ENCODE results near the gene RFC2.

RFC2 gene

DNA sequence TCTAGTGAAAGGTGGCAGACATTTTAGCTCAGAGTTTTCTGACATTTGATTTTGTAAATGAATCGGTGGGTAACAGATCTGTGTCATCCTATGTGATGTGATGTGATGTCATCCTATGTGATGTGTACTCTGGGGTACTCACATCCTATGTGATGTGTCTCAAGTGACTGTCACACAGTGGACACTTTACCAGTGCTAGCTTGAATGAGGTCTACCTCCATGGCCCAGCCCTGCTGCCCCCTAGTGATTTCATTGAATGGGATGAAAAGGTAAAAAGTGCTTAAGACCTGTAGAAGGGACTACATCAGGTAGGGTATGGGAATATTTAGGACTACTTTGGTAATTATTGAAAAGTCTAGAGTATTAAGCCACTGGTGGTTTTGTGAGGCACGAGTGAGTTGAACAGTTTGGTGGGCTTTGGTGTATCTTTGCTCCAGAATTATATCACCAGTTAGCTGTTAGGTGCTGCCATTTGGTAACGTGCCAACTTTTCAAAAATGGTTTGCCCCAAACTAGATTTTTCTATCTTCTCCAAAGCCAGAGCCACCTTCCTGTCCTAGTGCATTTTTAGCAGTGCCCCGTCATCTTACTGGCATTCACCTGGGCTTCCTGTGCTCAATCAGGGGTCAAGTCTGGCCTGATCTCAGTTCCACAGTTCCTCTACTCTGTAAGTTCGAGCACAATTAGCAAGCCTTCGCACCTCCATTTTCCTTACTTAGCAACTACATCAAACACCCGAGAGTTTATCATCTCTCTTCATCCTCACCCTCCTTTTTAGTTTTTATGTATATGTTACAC is 70.3 kb downstream of the RFC2 start:
- H3K4me3 ChIP-seq: no peak overlapping the region
- H3K27ac ChIP-seq: peak overlapping the region; percentile 14 to 46
- TF ChIP-seq, protein P1, sequence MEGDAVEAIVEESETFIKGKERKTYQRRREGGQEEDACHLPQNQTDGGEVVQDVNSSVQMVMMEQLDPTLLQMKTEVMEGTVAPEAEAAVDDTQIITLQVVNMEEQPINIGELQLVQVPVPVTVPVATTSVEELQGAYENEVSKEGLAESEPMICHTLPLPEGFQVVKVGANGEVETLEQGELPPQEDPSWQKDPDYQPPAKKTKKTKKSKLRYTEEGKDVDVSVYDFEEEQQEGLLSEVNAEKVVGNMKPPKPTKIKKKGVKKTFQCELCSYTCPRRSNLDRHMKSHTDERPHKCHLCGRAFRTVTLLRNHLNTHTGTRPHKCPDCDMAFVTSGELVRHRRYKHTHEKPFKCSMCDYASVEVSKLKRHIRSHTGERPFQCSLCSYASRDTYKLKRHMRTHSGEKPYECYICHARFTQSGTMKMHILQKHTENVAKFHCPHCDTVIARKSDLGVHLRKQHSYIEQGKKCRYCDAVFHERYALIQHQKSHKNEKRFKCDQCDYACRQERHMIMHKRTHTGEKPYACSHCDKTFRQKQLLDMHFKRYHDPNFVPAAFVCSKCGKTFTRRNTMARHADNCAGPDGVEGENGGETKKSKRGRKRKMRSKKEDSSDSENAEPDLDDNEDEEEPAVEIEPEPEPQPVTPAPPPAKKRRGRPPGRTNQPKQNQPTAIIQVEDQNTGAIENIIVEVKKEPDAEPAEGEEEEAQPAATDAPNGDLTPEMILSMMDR (IDR thresholded peaks at IDR 0.05): no peak
- no peak for DNase-seq (ENCODE audit: low spot score)

DNA sequence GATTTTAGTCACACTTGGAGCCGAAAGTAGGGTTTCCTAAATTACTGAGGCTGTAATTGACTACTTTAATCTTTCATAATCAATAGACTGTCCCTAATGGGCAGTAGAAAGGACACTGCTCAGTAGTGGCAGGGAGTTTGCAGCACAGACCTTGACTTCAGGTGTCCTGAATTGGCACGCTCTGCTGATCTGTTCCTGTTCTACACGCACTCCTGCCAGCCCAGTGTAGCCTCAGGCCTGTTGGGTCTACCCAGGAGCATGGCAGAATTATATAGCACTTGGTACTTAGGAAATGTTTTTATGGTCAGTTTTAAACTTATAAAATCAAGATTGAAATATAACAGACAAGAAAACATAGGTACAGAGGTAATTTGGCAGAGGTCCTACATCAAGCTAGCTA is 71.1 kb downstream of the RFC2 start:
- Histone ChIP-seq H3K4me3 (peak overlapping the region; percentile 10), H3K27ac (peak overlapping the region in 1 of 2 donors; percentile 46)

DNA sequence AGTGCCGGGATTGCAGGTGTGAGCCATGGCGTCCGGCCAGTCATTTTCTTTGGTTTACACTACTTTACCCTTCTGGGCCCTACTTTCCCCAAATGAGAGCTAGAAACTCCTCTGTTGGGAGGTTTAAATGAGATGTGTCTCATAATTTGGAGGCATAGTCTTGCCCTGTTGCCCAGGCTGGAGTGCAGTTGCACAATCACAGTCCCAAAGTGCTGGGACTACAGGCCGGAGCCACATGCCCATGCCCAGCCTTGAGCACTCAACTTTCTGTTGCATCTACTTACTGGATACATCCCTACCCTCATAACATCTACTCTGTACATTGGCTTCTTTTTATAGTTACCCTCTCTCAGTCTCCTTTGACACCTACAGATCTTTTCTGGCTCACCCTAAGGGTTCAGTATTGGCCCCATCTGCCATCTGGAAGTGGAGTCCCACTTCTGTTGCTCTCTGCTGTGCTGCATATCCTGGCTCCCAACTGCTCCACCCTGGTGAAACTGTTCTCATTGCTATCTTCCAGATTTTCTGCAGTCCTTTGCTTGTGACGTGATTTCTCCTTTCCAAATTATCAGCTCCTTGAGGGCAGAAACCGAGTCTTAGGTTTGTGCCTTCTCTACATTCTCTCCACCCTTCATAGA is 71.6 kb downstream of the RFC2 start:
- TF ChIP-seq, protein P1 (IDR thresholded peaks at IDR 0.05): no peak
- Histone ChIP-seq H3K27ac (no peak overlapping the region), H3K4me3 (peak overlapping the region; percentile 10)
- no peak for DNase-seq (ENCODE audit: low spot score)

More for the DNA sequence above, 71.1 kb downstream of the RFC2 start:
- TF ChIP-seq, protein P1 (IDR thresholded peaks at IDR 0.05): no peak
- DNase-seq (ENCODE audit: low spot score): no peak

DNA sequence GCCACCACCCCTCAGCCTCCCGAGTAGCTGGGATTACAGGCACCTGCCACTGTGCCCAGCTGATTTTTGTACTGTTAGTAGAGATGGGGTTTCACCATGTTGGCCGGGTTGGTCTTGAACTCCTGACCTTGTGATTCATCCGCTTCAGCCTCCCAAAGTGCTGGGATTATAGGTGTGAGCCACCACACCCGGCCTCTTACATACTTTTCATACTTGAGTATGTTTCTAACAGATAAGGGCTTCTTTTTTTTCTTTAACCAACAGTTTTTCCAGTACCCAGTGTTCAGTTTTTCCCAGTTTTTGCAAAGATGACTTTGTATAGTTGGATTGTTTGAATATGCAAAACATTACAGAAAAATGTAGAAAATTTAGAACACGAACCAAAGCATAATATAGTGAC is 72.4 kb downstream of the RFC2 start:
- DNase-seq (ENCODE audit: low spot score): no peak
- Histone ChIP-seq H3K27ac (no peak overlapping the region), H3K4me3 (no peak overlapping the region)
- TF ChIP-seq, protein P1 (IDR thresholded peaks at IDR 0.05): no peak

All from coronary artery (tissue), 2 donors.